NOMO-1 (cell line): ENCODE measurements around the gene RING1.

Experiments used
- DNase-seq, 2 experiments: peaks; one replicate each; lab custom pipeline; 2025; ENCODE audit not compliant: unreplicated experiment in 2 of 2; lab: John Stamatoyannopoulos, UW

RING1 gene

GRCh38 chr6:33208091-33208967, at the start of gene RING1:
Gene RING1, plus strand, starts transcription at chr6:33208500. Its CDS starts 323 bp downstream, at chr6:33208823.
- peak; percentile 79 to 80 for DNase-seq

- no peak for DNase-seq
These were observed 48.2 kb upstream of the RING1 start for GRCh38 chr6:33160096-33160495.

- DNase-seq: peak; percentile 30 to 75
These were observed 47.5 kb upstream of the RING1 start for GRCh38 chr6:33160728-33161344.

DNA sequence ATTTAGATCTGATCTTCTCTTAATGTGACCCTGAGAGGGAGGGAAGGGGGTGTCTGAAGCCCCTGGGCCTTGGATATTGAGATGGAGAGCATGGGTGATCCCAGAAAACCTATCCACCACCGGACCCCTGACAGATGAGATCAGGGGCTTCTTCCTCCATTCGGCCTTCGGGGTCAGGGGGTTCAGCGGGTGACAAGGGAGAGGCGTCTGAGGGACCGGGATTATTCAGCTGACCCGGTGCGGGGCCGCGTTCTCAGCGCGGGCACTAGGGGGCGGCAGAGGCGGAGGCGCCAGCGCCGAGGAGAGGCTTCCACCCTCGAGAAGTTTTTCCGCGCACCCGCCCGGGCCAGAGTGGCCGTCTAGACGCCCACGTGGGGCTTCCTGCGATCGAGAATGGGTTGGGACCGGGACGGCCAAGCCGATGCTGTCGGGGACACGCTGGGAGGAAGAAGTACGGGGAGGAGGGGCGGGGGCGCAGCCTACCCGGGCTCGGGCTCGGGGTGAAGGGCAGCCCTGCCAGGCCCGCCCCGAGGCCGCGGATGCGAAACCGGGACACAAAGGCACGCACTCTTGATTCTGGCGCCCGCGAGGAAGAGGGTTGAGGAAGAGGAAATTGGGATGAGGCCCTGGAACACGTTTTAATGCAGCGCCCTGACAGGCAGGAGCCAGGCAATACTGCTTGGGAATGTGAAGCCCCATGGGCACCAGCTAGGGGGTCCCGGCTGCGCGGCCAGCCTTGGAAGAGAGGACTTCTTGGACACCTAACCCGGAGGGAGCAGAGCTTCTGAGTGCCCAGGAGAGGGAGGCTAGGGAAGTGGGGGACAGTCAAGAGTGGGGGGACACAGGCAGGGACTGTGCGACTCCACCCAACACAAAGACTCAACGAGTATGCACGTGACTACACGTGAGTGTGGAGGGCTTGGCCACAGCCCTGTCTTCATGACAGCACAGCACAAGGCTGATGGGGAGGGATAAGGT, 46.7 kb upstream of the RING1 start:
- DNase-seq: peak; percentile 64 to 84

GRCh38 chr6:33163540-33163939, 44.8 kb upstream of the RING1 start:
- no peak for DNase-seq

- no peak for DNase-seq
These were observed 44.1 kb upstream of the RING1 start for GRCh38 chr6:33164176-33164575.

DNA sequence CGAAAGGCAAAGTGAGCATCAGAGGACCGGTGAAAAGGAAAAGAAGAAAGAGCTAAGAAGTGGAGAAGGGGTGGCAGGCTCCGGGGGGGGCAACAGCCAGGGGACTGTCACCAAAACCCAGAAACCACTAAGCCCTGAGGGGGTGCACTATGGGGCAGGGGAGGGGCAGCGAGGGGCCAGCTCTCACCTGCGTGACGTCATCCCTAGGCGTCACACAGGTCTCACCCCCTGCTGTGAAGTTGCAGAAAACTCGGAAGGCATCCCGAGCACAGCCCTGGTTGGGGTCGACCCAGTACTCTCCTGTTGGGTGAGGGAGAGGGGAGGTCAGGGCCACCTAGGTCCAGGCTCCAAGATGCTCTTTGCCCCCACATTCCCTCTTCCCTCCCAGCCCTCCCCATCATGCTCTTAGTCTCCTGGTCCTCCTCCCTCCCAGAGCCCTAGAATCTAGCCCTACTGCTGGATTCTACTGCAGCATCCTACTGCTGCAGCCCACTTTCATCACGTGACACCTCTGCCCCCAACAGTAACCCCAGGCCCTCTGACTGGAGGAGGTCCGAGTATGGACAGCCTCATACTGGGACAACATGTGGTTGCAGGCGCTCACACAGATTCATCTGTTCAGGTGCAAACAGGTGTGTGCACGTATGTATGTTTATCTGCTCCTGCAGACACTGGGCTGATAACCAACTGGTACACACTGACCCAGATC, 43.5 kb upstream of the RING1 start:
- DNase-seq: no peak

DNA sequence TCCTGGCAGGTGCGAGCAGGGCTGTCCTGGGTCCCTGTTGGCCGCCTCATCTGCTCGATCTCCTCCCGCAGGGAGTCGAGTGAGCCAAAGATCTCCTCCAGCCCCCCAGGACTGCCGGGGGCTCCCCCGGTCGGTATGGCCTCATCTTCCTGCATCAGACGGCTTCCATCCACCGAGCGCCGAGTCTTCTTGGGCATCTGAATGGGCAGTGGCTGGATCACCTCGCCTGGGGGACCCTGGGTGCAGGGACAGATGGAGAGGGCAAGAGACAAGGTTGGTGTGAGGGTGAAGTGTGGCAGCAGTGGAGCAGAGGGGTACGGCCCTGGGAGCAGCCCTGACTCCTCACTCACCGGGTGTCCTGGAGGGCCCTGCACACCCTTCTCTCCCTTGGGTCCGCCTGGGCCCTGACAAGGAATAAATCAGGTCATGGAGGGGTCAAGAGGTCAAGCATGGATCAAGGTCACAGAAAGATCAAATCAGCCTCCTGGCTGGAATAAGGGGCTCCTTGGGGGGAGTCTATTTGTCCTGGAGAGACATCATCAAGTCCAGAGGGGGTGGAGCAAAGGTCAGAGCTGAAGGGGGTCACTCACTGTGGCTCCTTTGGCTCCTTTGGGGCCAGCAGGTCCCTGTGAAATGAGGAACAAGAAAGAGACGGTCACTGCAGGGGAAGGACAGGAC, 42.6 kb upstream of the RING1 start:
- no peak for DNase-seq

DNA sequence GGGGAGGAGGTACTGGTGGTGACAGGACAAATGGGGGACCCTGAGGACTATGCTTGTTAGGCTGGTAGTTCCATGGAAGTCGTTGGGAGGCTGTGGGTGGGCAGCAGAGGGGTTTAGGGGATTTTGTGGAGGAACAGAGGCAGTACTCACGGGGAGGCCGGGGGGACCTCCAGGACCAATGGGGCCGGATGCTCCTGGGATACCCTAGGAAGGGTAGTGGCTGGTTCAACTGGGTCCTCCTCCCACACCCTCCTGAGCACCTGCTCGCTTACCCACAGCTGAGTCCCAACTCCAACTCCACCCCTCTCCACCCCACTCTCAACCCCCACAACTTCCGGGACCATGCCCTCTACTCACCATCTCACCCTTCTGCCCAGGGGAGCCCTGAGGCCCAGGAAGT, 41.9 kb upstream of the RING1 start:
- no peak for DNase-seq

DNA sequence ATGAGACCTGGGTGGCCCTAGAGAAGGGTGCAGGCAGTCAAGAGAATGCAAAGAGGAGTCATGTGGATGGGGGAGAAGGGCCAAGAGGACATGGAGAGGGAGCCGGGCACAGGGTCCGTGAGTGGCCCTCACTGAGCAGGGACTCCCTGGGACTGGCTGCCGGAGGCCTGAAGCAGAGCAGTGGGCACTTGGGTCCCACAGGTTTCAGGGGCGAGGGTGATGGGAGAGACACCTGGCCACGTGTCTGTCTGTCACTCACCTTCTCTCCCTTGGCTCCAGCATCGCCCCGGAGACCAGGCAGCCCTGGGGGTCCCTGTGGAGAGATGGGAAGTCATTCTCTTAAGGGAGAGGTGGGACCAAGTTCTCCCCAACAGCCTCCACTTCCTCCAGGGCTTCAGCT, 41.5 kb upstream of the RING1 start:
- no peak for DNase-seq

GRCh38 chr6:33167374-33168283, 40.7 kb upstream of the RING1 start:
- no peak for DNase-seq

DNA sequence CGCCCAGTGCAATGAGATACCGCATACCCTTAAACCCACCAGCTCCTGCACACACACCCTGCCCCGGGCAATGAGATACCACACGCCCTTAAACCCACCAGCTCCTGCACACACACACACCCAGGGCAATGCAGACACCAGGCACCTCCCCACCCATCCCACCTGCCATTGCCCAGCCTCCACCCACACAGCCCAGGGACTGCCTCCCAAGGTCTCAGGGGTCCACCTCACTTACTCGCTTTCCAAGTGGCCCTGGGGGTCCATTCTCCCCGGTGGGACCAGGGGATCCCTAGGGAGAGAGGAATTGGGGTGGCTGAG, 40.1 kb upstream of the RING1 start:
- no peak for DNase-seq

DNA sequence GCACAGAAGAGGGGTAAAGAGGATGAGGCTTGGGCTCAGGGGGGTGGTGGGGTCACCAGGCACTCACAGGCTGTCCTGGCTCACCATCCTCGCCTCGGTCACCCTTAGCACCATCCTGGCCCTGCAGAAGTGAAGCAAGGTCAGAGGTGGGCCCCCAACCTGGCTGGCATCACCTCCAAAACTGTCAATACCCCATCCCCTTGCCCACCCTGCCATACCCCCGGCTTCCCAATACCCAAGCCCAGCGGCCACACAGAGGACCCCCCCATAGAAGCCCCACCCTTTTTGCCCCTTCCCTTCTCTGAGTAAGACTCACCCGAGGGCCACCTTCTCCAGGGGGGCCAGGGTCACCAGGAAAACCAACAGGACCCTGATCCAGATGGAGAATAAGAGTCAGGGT, 39.7 kb upstream of the RING1 start:
- no peak for DNase-seq

DNA sequence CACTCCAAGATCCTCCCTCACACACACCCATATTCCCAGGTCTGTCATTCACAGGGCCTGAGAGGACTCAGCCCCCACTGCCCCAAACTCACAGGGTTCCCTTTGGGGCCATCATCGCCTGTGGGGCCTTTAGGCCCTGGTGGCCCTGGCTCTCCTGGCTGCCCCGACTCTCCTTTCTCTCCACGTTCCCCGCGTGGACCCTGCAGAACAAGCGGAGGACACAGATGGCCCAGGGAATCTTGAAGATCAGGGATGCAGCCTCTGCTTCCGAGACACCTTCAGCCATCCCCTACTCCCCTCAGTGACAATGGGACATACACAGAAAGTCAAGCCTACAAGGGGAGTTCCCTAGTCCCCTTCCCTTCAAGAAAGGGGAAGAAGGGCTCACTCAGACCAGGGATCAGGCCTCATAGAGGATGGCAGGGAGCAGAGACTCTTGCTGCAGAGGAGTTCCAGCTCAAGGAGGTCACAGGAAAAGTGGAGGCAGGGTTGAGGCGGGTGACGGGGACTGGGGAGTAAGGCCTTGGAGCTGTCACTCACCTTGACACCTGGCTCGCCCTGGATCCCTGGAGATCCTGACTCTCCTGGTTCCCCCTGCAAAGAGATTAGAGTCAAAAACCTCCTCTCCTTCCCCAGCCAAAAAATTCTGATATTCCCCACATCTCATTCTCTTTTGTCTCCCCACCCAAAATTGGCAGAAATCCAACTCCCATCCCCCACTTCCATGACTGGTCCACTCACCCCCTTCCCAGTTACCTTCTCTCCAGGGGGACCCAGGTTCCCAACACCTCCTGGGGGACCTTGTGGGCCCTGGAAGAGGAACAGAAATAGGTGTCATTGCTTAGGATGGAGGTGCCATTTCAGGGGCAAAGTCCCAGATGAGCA, 38.8 kb upstream of the RING1 start:
- DNase-seq: no peak

GRCh38 chr6:33170176-33171015, 37.9 kb upstream of the RING1 start:
- no peak for DNase-seq

DNA sequence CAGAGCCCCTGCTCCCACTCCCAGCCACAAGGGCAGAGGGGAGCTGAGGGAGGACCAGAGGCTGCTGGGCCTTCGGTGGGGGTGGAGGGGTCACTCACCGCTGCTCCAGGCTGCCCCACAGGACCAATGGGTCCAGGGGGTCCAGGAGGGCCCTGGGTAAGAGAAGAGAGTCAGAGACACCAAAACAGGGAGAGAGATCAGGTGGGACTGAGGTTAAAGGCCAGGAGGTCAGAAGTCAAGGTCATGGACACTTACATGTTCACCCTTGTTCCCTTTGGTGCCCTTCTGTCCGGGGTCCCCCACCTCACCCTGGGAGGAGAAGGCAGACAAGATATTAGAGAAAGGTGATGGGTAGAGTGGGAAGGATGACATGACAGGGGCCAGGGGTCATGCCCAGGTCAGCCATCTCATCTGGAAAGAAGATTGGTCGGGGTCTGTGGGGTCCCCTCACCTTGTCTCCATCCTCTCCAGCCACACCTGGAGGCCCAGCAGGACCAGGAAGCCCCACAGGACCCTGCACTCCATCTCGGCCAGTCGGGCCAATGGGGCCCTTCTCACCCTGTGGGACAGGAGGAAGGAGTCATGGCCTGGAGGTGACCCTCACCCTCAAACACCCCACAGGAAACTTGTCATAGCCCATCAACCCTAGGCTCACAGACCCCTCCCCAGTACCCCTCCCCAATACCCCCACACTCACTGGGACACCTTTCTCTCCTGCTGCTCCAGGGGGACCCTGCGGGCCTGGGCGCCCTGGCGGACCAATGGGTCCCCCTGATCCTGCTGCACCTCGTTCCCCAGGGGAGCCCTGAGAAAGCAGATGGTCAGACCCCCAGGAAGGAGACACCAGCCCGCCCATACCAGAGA, 37.1 kb upstream of the RING1 start:
- DNase-seq: no peak
